Endothelial cell of umbilical vein (primary cell): ENCODE measurements around the gene BRAT1. TPM values are rescaled to one million over a fixed set of nuclear protein-coding genes. Genes with fewer than 3 reads are reported as not detected.

Source experiments
- BruUV-seq: library from RNA; stranded (reverse); fragments of 400-500 nt; replicated peaks from 2 replicates; lab custom pipeline; 2021; lab: Mats Ljungman, UMichigan
- CTCF ChIA-PET: fragments of 300-600, 350-600 bp; sonication (Branson Sonifier 250); formaldehyde crosslinking; loops from one replicate; lab custom pipeline; 2021; ENCODE audit warnings: antibody characterized with exemption, inconsistent platforms; lab: Charles Lee
- POLR2A ChIA-PET: fragments of 300-600, 350-600 bp; sonication (Branson Sonifier 250); formaldehyde crosslinking; loops from one replicate; lab custom pipeline; 2021; ENCODE audit warnings: antibody characterized with exemption, inconsistent platforms; lab: Charles Lee
- DNase-seq: peaks from one replicate; pipeline ENCODE4 v3.0.0-alpha.2; 2011; ENCODE audit warnings: low read depth, low spot score
- FAIRE-seq: peaks from 2 replicates; lab custom pipeline; 2011; peaks lifted over from hg19 to GRCh38; lab: Jason Lieb, UNC
- H2AFZ ChIP-seq: 2 replicates; pipeline ENCODE4 v1.6.0; 2012; ENCODE audit warnings: low read depth, low read length, control low read depth, inconsistent platforms
- H3K27ac ChIP-seq: 2 replicates; pipeline ENCODE4 v1.5.1; 2011; ENCODE audit warnings: low read depth, mild to moderate bottlenecking, control low read depth, low read length, moderate library complexity; ENCODE audit not compliant: insufficient read depth
- H3K27me3 ChIP-seq, 2 experiments: 2 replicates each; pipeline versions ENCODE4 v1.6.0 to v1.6.1; 2011; ENCODE audit warnings: low read length in 2 of 2, mixed read lengths in 1 of 2; ENCODE audit not compliant: control insufficient read depth in 2 of 2, insufficient read depth in 2 of 2
- H3K36me3 ChIP-seq, 2 experiments: 2 replicates in 1 of 2; 3 replicates in 1 of 2; pipeline ENCODE4 v1.5.1; 2011; ENCODE audit warnings: low read length in 2 of 2, mild to moderate bottlenecking in 1 of 2, moderate library complexity in 1 of 2; ENCODE audit not compliant: control insufficient read depth in 2 of 2, insufficient read depth in 2 of 2; ENCODE audit errors: extremely low read depth in 1 of 2
- H3K4me1 ChIP-seq: 3 replicates; pipeline ENCODE4 v1.5.1; 2011; ENCODE audit warnings: mild to moderate bottlenecking, low read length; ENCODE audit not compliant: control insufficient read depth, insufficient read depth; ENCODE audit errors: extremely low read depth
- H3K4me2 ChIP-seq: 2 replicates; pipeline ENCODE4 v1.6.1; 2011; ENCODE audit warnings: low read length, control low read depth, mixed read lengths; ENCODE audit not compliant: insufficient read depth
- H3K4me3 ChIP-seq, 3 experiments: fragments of 200-600 bp in 1 of 3; sonication (generic), shearing (Covaris generic) in 1 of 3; replicated peaks in 1 of 3; 2 replicates each; pipeline ENCODE4 v1.5.1; 2011 to 2016; ENCODE audit warnings: control low read depth in 3 of 3, low read length in 3 of 3, mild to moderate bottlenecking in 2 of 3, inconsistent platforms in 1 of 3, low read depth in 1 of 3, moderate library complexity in 1 of 3; ENCODE audit not compliant: insufficient read depth in 1 of 3
- H3K79me2 ChIP-seq: 2 replicates; pipeline ENCODE4 v1.6.0; 2012; ENCODE audit warnings: low read length, inconsistent platforms; ENCODE audit not compliant: control insufficient read depth, insufficient read depth
- H3K9ac ChIP-seq: replicated peaks from 2 replicates; pipeline ENCODE3; 2011; ENCODE audit warnings: low read length, control low read depth; ENCODE audit not compliant: insufficient read depth; ENCODE audit errors: extremely low read depth
- H3K9me1 ChIP-seq: replicated peaks from 3 replicates; pipeline ENCODE4 v1.6.0; 2011; ENCODE audit warnings: mild to moderate bottlenecking, low read length; ENCODE audit not compliant: control insufficient read depth, insufficient read depth; ENCODE audit errors: extremely low read depth
- H3K9me3 ChIP-seq: replicated peaks from 2 replicates; pipeline ENCODE4 v1.5.1; 2012; ENCODE audit warnings: low read length, inconsistent platforms; ENCODE audit not compliant: control insufficient read depth, insufficient read depth
- H4K20me1 ChIP-seq: replicated peaks from 2 replicates; pipeline ENCODE3; 2011; ENCODE audit warnings: mild to moderate bottlenecking, low read length; ENCODE audit not compliant: control insufficient read depth, insufficient read depth; ENCODE audit errors: extremely low read depth
- EZH2 ChIP-seq: IDR thresholded peaks from 2 replicates; pipeline ENCODE4 v1.6.1; 2012; ENCODE audit warnings: borderline replicate concordance, low read depth, mild to moderate bottlenecking, moderate library complexity, low read length, inconsistent platforms; ENCODE audit not compliant: severe bottlenecking
- FOS ChIP-seq: IDR thresholded peaks from 2 replicates; pipeline ENCODE4 v1.6.1; 2011; ENCODE audit warnings: mild to moderate bottlenecking, low read length, moderate library complexity, borderline replicate concordance; ENCODE audit not compliant: insufficient read depth
- GATA2 ChIP-seq: IDR thresholded peaks from 2 replicates; pipeline ENCODE4 v1.7.0; 2011; ENCODE audit warnings: low read depth, mild to moderate bottlenecking, moderate library complexity, mixed read lengths, low read length; ENCODE audit not compliant: insufficient read length, insufficient read depth
- JUN ChIP-seq: IDR thresholded peaks from 2 replicates; pipeline ENCODE4 v1.6.1; 2011; ENCODE audit warnings: borderline replicate concordance, low read depth; ENCODE audit not compliant: insufficient read length, insufficient read depth
- MYC ChIP-seq: IDR thresholded peaks from one replicate; pipeline ENCODE4 v1.6.1; 2011; ENCODE audit warnings: mild to moderate bottlenecking, low read depth, low read length
- POLR2A ChIP-seq: IDR thresholded peaks from 2 replicates; pipeline ENCODE4 v1.6.1; 2012; ENCODE audit warnings: low read depth, mild to moderate bottlenecking, control low read depth, low read length
- POLR2AphosphoS5 ChIP-seq: IDR thresholded peaks from 2 replicates; pipeline ENCODE4 v1.6.1; 2012; ENCODE audit warnings: low read depth, mild to moderate bottlenecking, control low read depth, low read length, moderate library complexity; ENCODE audit not compliant: insufficient read depth
- dilution Hi-C: fragments of 300-500 bp; cut with MboI; formaldehyde crosslinking; loops from one replicate; pipeline ENCODE4 v1.15.0; 2019; ENCODE audit warnings: low sequenced_read_pairs; ENCODE audit not compliant: extremely low pct_ligation_motif_present
- intact Hi-C: fragments of 100-400 bp; cut with micrococcal nuclease; formaldehyde crosslinking; loops from one replicate; pipeline ENCODE4 v1.10.0; 2022
- polyA plus RNA-seq, 4 experiments: library from polyadenylated mRNA; depleted of rRNA in 3 of 4; stranded (reverse) in 3 of 4; unstranded in 1 of 4; fragments of >200 nt; gene quantifications; 2 replicates each; pipeline versions ENCODE4 v1.2.1 to v1.2.3, GENCODE V29; 2011 to 2012; ENCODE audit warnings: missing spikeins in 1 of 4
- total RNA-seq: library from RNA; stranded (reverse); gene quantifications from 2 replicates; pipeline ENCODE4 v1.2.3, GENCODE V29; 2021
- TF ChIP-seq, protein P1 (sequence below): IDR thresholded peaks from 2 replicates; pipeline ENCODE4 v1.6.1; 2011; ENCODE audit not compliant: insufficient read depth, insufficient read length
- TF ChIP-seq, protein P2 (sequence below), 2 donors: IDR thresholded peaks; 1 replicate in 1 of 2; 2 replicates in 1 of 2; pipeline ENCODE4 v1.5.1; 2011; ENCODE audit warnings: low read length in 2 of 2, mild to moderate bottlenecking in 2 of 2, moderate library complexity in 2 of 2, control low read depth in 1 of 2, inconsistent platforms in 1 of 2, low read depth in 1 of 2; ENCODE audit not compliant: insufficient read depth in 1 of 2; ENCODE audit errors: extremely low read depth in 1 of 2

BRAT1 gene
- total and polyA plus RNA-seq, 2 donors (not counting 3 experiments of a cell fraction or from before 2014, with no cell fraction given), result 31.1 to 31.6 TPM

DNA sequence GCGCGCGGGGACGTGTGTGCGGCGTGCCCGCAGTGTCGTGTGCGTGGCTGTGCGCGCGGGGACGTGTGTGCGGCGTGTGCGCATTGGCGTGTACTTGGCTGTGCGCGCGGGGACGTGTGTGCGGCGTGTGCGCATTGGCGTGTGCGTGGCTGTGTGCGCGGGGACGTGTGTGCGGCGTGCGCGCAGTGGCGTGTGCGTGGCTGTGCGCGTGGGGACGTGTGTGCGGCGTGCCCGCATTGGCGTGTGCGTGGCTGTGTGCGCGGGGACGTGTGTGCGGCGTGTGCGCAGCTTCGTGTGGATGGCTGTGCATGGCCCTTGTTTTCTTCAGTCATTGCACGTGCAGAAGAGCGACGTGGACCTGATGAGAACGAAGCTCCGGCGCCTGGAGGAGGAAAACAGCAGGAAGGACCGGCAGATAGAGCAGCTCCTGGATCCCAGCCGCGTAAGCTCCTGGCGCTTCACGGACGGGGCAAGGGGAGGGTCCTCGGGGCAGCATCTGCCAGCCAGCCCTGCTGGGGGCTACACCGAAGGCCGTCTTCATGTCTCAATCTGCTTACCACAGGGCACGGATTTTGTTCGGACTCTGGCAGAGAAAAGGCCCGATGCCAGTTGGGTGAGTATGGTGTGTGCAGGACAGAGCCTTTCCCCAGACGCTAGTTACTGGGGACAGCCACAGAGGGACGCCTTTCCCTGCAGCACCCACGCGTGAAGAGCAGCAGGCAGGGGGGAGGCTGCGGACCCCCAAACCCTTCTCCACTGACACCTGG, 22.8 kb upstream of the BRAT1 start:
- Histone ChIP-seq H3K27ac (no peak overlapping the region), H3K27me3 (no peaks in the 10 kb centered on the region), H3K9ac (no peak overlapping the region), H3K9me1 (no peaks in the 10 kb centered on the region), H3K36me3 (peaks cover 0 to 3% of the 10 kb centered on the region in 2 experiments), H2AFZ (no peak overlapping the region), H3K9me3 (no peaks in the 10 kb centered on the region), H3K4me2 (no peak overlapping the region), H3K4me3 (no peak overlapping the region), H3K79me2 (no peaks in the 10 kb centered on the region), H4K20me1 (no peaks in the 10 kb centered on the region), H3K4me1 (peaks cover 6% of the 10 kb centered on the region)
- POLR2A ChIA-PET, result no interaction called here
- dilution Hi-C loops (no loop called here), intact Hi-C loops (no loop called here)
- CTCF ChIA-PET, result no interaction called here
- no TSS peak for BruUV-seq
- DNase-seq (no peak), FAIRE-seq (no peak)
- TF ChIP-seq, protein P1, sequence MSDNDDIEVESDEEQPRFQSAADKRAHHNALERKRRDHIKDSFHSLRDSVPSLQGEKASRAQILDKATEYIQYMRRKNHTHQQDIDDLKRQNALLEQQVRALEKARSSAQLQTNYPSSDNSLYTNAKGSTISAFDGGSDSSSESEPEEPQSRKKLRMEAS, result no peak
- TF ChIP-seq, protein P2, sequence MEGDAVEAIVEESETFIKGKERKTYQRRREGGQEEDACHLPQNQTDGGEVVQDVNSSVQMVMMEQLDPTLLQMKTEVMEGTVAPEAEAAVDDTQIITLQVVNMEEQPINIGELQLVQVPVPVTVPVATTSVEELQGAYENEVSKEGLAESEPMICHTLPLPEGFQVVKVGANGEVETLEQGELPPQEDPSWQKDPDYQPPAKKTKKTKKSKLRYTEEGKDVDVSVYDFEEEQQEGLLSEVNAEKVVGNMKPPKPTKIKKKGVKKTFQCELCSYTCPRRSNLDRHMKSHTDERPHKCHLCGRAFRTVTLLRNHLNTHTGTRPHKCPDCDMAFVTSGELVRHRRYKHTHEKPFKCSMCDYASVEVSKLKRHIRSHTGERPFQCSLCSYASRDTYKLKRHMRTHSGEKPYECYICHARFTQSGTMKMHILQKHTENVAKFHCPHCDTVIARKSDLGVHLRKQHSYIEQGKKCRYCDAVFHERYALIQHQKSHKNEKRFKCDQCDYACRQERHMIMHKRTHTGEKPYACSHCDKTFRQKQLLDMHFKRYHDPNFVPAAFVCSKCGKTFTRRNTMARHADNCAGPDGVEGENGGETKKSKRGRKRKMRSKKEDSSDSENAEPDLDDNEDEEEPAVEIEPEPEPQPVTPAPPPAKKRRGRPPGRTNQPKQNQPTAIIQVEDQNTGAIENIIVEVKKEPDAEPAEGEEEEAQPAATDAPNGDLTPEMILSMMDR (IDR thresholded peaks at IDR 0.05; ENCODE audit: extremely low read depth in 1 of 2, insufficient read depth in 1 of 2, low read depth in 1 of 2, low read length in 2 of 2), result no peak
- no peak for TF ChIP-seq POLR2A
- no peak for TF ChIP-seq POLR2AphosphoS5
- TF ChIP-seq EZH2, result no peak
- TF ChIP-seq GATA2, result no peak
- TF ChIP-seq MYC, result no peak
- TF ChIP-seq FOS, result no peak
- TF ChIP-seq JUN, result no peak
